Measurements from ENCODE around the gene VKORC1.

DNA sequence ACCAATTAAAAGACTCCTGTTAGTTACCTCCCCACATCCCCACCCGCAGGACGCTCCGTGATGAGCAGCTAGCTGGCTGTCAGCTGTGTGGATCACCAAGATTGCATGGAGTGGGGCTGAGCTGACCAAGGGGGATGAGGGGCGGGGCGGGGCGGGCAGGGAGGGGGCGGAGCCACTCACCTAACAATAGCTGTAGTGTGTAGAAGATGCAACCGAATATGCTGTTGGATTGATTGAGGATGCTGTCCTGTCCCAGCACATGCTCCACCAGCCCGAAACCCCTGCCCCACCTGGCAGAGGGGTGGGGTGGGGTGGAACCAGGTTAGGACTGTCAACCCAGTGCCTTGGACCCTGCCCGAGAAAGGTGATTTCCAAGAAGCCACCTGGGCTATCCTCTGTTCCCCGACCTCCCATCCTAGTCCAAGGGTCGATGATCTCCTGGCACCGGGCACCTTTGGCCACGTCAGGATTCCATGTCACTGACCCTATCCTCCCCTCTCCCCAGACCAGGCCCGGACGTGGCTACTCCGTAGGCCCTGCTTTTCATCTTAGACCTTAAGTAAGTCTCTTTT lies 1.4 kb downstream of the VKORC1 start:
- TF ChIP-seq, protein P1, sequence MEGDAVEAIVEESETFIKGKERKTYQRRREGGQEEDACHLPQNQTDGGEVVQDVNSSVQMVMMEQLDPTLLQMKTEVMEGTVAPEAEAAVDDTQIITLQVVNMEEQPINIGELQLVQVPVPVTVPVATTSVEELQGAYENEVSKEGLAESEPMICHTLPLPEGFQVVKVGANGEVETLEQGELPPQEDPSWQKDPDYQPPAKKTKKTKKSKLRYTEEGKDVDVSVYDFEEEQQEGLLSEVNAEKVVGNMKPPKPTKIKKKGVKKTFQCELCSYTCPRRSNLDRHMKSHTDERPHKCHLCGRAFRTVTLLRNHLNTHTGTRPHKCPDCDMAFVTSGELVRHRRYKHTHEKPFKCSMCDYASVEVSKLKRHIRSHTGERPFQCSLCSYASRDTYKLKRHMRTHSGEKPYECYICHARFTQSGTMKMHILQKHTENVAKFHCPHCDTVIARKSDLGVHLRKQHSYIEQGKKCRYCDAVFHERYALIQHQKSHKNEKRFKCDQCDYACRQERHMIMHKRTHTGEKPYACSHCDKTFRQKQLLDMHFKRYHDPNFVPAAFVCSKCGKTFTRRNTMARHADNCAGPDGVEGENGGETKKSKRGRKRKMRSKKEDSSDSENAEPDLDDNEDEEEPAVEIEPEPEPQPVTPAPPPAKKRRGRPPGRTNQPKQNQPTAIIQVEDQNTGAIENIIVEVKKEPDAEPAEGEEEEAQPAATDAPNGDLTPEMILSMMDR (IDR thresholded peaks at IDR 0.05) = no peak
- TF ChIP-seq POLR2A (IDR thresholded peaks at IDR 0.05) = no peak
